NCI-H146 treated with DMSO at 0.1 percent for 48 hours (cell line): ENCODE data around the gene G0S2.

Experiments
- DNase-seq: peaks from one replicate; lab custom pipeline; 2025; ENCODE audit not compliant: unreplicated experiment; lab: John Stamatoyannopoulos, UW

The G0S2 gene

GRCh38 chr1:209714338-209714737, 39.1 kb downstream of the G0S2 start:
- DNase-seq, result no peak

GRCh38 chr1:209715314-209715713, 40.1 kb downstream of the G0S2 start:
- no peak for DNase-seq

- DNase-seq, result no peak
These were observed 42.6 kb downstream of the G0S2 start for GRCh38 chr1:209717818-209718217.

- DNase-seq, result no peak
These were observed 45.1 kb downstream of the G0S2 start for GRCh38 chr1:209720326-209720725.

- DNase-seq, result no peak
These were observed 45.6 kb downstream of the G0S2 start for GRCh38 chr1:209720826-209721225.

GRCh38 chr1:209721323-209721722, 46.1 kb downstream of the G0S2 start:
- no peak for DNase-seq

- no peak for DNase-seq
These were observed 48.1 kb downstream of the G0S2 start for GRCh38 chr1:209723265-209723664.

- DNase-seq, result no peak
These were observed 48.8 kb downstream of the G0S2 start for GRCh38 chr1:209723756-209724693.
